Globus pallidus (tissue), 1 donor: ENCODE data around the gene LRRC8C.
"Not testable (repeated sequence)": the region's sequence is repeated elsewhere in the genome, so short reads cannot be mapped to it uniquely, and the experiment has no call there.

ENCODE experiments used
- DNase-seq: peaks from one replicate; pipeline ENCODE4 v3.0.0-alpha.2; 2015; ENCODE audit warnings: low spot score

LRRC8C gene

DNA sequence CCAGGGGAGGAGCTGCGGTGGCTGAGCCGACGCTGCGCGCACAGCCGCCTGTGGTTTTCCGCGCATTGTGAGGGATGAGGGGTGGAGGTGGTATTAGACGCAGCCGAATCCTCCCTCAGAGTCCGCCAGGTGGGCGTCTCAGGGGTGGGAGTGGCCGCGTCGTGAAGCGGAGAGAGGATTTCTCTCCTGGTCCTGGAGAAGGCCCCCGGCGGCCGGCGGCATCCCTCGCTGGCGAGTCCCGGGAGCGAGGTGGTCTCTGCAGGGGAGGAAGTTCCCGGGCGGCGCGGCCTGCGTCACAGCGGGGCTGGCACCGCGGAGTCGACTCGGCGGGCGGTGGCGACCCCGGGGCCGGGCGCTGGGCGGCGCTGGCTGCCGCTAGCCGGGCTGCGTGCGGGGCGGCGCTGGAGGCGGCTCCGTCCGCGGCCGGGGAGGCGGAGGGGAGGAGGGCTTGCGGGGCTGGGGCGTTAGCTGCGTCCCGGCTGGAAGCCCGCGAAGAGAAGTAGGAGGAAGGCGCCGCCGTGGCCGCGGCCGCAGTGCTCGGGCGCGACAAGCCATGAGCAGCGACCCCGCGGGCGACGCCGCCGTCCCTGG is at the start of gene LRRC8C:
Gene LRRC8C (plus strand): TSS at position 464 of the 591 bp plus-strand sequence. CDS start 53,354 bp downstream, outside the sequence.
- DNase-seq: peak; percentile 85

DNA sequence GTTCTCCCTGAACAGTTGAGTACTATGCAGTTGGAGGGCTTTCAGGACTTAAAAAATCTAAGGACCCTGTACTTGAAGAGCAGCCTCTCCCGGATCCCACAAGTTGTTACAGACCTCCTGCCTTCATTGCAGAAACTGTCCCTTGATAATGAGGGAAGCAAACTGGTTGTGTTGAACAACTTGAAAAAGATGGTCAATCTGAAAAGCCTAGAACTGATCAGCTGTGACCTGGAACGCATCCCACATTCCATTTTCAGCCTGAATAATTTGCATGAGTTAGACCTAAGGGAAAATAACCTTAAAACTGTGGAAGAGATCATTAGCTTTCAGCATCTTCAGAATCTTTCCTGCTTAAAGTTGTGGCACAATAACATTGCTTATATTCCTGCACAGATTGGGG is 48.7 kb upstream of the LRRC8C start:
- DNase-seq: no peak

DNA sequence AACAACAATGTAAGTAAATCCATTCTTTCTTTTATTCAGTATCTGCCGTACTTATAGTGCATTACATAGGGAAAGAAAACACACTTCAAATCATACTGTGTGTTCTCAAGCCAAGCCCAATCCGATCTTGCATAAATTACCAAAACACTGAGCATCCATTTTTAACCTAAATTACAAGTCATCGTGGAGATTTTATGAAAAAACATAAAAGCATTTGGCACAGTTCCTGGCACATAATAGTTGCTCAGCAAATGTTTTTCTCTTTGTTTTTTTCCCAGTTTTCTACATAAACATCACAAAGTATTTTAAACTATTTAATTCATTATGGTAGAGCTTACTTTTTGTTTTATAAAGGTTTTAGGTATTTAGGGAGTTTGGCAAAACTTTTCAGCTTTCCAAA is 48.1 kb upstream of the LRRC8C start:
- no peak for DNase-seq

- DNase-seq: peak; percentile 55
Observed at GRCh38 chr1:89587729-89588161, 45.2 kb upstream of the LRRC8C start.

GRCh38 chr1:89588480-89588879 is 44.4 kb upstream of the LRRC8C start:
- no peak for DNase-seq

- DNase-seq: no peak
Observed at GRCh38 chr1:89589515-89589914, 43.4 kb upstream of the LRRC8C start.

DNA sequence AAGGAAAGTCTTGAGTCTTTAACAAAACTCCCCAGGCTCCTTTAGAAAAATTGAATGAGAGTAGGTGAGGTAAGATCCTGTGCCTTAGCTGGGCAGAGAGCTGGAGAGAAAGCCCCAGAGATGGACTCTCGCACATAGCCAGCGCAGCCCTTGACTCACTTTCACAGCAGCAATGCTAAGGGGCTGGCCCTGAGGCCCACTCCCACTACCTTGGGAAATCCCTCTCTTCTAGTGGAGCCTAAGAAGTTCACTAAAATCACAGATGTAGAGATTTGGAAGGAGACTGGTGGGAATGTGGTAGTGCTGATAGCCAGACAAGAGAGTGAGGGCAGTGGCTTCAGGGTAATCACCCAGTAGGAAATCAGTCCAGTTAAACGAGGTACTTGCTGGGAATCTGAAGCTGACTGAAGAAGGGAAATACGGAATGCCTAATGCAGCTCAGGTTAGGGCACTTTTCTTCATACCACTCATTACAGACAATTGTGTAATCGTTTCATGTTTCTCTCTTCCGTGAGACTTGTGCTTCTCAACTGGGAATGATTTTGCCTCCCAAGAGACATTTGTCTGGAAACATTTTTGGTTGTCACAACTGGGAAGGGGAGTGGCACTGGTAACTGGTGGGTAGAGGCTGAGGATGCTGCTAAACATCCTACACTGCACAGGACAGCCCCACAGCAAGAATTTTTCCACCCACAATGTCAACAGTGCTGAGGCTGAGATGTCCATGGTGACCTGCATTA is 42.4 kb upstream of the LRRC8C start:
- DNase-seq: no peak

DNA sequence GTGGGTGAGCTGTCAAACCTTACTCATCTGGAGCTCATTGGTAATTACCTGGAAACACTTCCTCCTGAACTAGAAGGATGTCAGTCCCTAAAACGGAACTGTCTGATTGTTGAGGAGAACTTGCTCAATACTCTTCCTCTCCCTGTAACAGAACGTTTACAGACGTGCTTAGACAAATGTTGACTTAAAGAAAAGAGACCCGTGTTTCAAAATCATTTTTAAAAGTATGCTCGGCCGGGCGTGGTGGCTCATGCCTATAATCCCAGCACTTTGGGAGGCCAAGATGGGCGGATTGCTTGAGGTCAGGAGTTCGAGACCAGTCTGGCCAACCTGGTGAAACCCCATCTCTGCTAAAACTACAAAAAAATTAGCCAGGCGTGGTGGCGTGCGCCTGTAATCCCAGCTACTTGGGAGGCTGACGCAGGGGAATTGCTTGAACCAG is 40.0 kb upstream of the LRRC8C start:
- DNase-seq: not testable (repeated sequence)

DNA sequence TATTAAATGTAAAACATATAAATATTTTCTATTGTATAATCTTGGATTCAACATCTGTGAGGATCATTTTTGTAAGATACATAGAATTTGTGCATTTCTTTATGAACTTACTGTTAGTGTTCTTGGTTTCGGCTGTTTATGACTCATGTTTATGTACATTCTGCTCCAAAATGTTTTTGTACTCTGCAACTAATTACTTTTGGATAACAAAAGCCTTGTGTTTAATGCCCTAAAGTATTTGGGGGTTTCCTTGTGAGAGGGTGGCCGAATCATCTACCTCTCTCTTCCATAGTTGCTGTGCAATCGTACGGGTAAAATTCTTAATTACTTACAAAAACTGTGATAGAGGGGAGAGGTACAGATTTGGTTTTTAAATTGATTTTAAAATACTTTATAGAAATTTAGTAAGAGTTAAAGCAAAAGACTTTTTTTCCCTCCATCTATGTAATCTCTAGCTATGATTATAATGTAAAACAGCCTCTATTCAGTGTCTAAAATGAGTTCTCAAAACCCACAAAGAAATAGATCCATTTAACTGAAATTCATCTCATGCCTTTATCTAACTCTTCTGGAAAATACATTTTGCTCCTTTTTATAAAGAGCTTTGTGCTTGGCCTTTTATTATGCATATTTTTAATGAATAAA is 38.7 kb upstream of the LRRC8C start:
- DNase-seq: no peak

GRCh38 chr1:89596698-89597097 is 36.2 kb upstream of the LRRC8C start:
- DNase-seq: no peak

DNA sequence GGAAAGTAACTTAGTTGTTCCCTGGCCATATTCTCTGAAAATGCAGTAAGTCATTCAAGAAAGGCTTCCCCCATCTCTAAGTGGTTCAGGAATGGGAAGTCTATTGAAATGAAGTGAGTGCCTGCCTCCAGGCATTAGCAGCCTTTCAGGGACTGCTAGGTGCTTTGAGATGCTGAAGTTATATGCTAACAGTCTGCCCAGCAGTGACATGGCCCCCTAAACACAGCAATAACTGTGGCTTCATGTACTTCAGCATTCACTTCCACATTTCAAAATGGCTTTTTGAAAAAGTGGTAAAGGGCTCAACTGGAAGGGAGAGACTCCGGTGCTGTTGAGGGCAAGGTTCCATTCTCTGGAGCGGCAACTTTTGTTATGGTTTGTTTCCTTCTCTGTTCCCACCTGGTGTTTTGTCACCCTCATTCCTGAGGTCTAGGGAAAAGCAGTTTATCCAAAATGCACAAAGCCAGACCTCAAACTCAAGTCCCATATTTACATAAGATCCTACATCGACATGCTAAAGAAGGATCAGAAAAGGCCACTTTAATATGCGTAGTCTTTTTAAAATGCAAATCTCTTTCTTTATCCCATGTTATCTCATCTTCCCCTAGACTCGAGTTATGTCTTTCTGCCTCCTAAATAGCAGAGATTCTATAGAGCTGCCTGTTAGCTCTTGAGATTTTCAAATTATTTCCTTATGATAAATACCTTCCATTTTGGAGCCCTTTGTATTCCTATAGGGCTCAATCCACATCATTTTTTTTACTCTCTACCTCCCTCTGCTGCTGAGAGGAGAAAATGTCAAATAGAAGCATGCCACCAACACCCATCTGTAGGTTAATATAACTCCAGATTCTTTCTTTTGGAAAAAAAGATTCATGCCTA is 34.2 kb upstream of the LRRC8C start:
- DNase-seq: peak; percentile 69

- no peak for DNase-seq
Observed at GRCh38 chr1:89599332-89599630, 33.6 kb upstream of the LRRC8C start.

DNA sequence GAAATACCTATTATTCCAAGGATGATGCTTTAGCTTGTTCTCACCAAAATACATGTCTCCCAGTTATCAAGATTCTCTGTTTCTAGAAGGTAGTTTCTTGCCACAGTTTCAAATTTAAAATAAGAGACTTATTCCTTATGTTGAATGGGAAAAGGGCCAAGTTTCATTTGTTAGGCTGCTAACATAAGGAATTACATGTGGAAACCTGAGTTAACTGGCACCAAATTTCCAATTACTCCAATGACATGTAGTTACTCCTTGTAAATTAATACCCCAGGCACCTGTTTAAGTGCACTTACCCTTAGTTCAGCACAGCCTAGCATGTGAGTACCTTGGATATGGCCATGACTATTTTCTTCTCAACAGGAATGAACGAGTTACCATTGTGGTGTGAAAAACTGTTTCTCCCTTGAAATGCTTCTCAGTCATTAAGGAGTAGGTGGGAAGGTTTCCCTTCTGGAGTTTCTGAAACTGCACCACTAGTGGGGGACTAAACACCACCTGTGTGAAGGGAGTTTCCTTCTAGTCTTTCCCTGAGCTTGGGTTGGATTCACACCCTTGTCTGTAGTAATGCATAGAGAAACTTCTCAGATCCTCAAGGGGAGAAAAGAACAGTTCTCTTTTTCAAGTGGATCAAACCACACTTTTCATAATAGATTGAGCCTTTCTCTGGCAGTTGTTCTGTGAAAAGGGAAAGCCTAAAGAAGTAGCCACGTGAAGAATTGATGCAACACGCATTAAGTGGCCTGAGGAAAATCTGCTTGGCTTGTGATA is 32.3 kb upstream of the LRRC8C start:
- DNase-seq: no peak

DNA sequence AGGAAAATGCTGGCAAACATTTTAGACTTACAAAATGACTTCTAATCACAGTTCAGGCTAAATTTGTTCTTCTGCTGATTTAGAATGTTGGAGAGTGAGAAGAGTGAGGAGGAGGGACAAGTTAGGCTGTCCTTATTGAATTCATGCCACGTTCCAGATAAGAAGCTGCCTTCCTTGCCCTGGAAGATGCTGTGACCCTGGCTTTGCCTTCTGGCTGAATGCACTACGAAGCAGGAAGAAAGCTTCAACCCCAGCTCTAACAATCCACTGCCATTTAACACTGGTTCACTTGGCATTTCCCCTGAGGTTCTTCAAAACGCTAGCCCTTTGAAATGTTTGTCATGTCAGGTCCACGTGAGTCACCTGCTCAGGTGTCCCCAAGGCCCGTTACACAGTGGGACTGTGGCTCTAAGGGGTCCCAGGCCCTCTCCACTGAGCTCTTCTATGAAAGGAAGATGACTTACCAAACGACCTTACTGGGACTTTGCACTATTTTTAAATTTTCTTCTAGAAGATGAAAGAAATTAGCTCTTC is 30.0 kb upstream of the LRRC8C start:
- DNase-seq: no peak

- DNase-seq: no peak
Observed at GRCh38 chr1:89603651-89604413, 29.1 kb upstream of the LRRC8C start.

DNA sequence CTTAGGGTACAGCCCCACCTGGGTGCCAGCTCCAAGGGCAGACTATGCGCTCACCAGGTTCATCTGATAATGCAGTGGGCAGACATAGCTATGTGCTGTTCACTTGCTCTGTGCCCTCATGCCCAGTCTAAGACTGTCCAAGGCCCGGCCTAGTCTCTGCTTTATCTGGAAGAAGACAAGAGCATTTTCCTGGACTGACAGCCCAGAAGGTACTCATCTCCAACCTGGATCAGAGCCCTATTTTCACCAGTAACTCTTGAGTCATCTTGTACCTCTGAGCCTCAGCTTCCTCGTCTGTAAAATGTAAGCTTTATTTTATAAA is 28.5 kb upstream of the LRRC8C start:
- no peak for DNase-seq

DNA sequence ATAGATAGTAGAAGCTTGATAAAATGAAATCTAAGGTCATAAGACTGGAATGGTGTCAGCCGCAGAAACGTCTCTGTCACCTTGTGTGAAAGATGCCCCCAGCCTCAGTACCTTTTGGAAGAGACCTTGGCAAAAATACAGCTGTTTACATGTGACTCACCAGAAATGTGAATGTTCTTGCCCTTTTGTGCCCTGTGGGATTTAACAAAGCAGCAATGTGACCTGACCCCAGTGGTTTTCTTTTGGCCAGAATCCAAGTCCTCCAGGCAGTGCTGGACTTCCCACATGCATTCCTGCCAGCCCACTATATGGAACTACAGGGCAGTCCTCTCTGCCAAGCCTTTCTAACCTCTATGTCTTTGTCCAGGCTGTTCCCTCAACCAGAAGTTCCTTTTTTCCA is 27.2 kb upstream of the LRRC8C start:
- no peak for DNase-seq

GRCh38 chr1:89606227-89606980 is 26.5 kb upstream of the LRRC8C start:
- DNase-seq: no peak

GRCh38 chr1:89607156-89607555 is 25.8 kb upstream of the LRRC8C start:
- no peak for DNase-seq
